ENCODE measurements around the gene NOPCHAP1.

NOPCHAP1 gene

GRCh38 chr12:105020241-105020962, 34.3 kb downstream of the NOPCHAP1 start:
- DNase-seq (ENCODE audit: low read depth): no peak

- no peak for DNase-seq (ENCODE audit: low read depth)
Observed at GRCh38 chr12:105024928-105025327, 38.8 kb downstream of the NOPCHAP1 start.

DNA sequence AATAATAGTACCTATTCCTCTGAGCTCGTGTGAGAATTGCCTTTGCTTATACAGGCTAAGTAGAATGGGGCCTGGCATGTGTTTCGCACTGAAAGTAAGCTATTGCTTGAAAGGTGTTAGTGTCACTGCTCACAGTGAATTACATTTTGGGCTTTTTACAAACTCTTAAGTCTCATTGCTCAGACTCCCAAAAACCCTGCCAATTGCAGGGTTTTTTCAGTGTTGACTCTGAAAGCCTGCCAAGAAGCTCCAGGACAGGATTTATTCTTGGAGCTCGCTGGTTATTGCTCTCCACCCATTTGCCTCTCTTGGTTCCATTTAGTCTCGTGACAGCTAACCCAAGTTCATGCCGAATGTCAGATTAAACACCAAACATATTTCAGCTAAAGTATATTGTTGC, 39.8 kb downstream of the NOPCHAP1 start:
- peak; percentile 83 for DNase-seq (ENCODE audit: low read depth)

DNA sequence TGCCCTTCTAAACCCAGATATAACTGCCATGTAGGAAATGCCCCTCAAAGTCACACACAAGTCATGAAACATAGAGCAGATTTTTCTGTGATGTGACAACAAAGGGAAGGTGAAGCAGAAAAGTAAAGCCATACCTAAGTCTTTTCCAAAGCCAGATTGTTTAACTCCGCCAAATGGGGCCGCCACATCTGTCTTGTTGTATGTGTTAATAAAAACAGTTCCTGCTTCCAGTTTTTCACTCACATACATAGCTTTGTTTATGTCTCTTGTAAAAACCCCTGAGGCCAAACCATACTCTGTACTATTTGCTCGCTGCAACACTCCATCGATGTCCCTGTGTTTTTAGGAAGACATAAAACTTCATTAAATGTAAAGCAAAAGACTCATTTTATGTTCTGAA, 40.3 kb downstream of the NOPCHAP1 start:
- DNase-seq (ENCODE audit: low read depth): no peak

GRCh38 chr12:105030820-105031807, 45.0 kb downstream of the NOPCHAP1 start:
- DNase-seq (ENCODE audit: low read depth): no peak

- no peak for DNase-seq (ENCODE audit: low read depth)
Observed at GRCh38 chr12:105032703-105033357, 46.7 kb downstream of the NOPCHAP1 start.

- DNase-seq (ENCODE audit: low read depth): no peak
Observed at GRCh38 chr12:105033851-105034250, 47.7 kb downstream of the NOPCHAP1 start.

All from fibroblast of the conjunctiva (primary cell).